Neural cell (in vitro differentiated cells): Measurements from ENCODE around the gene HPDL. TPM values are rescaled to one million over a fixed set of nuclear protein-coding genes. Genes with fewer than 3 reads are reported as not detected.
A peak's percentile ranks its signal among the peaks of the same experiment; 100 is the strongest.

Source experiments
- H2AFZ ChIP-seq: fragments of 200-600, 300-800 bp; sonication (generic), shearing (Covaris generic); 2 replicates; pipeline ENCODE4 v1.6.0; 2014; ENCODE audit warnings: low read depth, mild to moderate bottlenecking, antibody characterized with exemption, low read length, moderate library complexity
- H3F3A ChIP-seq: fragments of 200-600 bp; shearing (Covaris generic); 2 replicates; pipeline ENCODE4 v1.6.1; 2016; ENCODE audit warnings: mild to moderate bottlenecking, moderate library complexity, mixed read lengths, antibody characterized with exemption, low read length; ENCODE audit not compliant: insufficient read depth, poor library complexity, severe bottlenecking
- H3K27ac ChIP-seq: fragments of 200-600, 300-800 bp; sonication (generic), shearing (Covaris generic); 2 replicates; pipeline ENCODE4 v1.5.1; 2014; ENCODE audit warnings: mild to moderate bottlenecking, low read length, moderate library complexity
- H3K27me3 ChIP-seq: fragments of 300-800, 200-600 bp; sonication (generic), shearing (Covaris generic); 2 replicates; pipeline ENCODE4 v1.6.0; 2014; ENCODE audit warnings: mild to moderate bottlenecking, low read depth, low read length, moderate library complexity; ENCODE audit not compliant: insufficient read depth
- H3K36me3 ChIP-seq: fragments of 300-800, 200-600 bp; sonication (generic), shearing (Covaris generic); 2 replicates; pipeline ENCODE4 v1.5.1; 2014; ENCODE audit warnings: mild to moderate bottlenecking, antibody characterized with exemption, low read length, moderate library complexity; ENCODE audit not compliant: insufficient read depth
- H3K4me2 ChIP-seq: fragments of 300-800, 200-600 bp; sonication (generic), shearing (Covaris generic); 2 replicates; pipeline ENCODE4 v1.6.0; 2014; ENCODE audit warnings: mild to moderate bottlenecking, low read length
- H3K4me3 ChIP-seq: fragments of 300-800, 200-600 bp; sonication (generic), shearing (Covaris generic); 2 replicates; pipeline ENCODE4 v1.5.1; 2014; ENCODE audit warnings: mild to moderate bottlenecking, low read length, moderate library complexity
- H3K79me2 ChIP-seq: fragments of 200-600 bp; shearing (Covaris generic); replicated peaks from 2 replicates; pipeline ENCODE4 v1.6.0; 2014; ENCODE audit warnings: mild to moderate bottlenecking, low read length, moderate library complexity; ENCODE audit not compliant: insufficient read depth
- H3K9ac ChIP-seq: fragments of 300-800, 200-600 bp; sonication (generic), shearing (Covaris generic); 2 replicates; pipeline ENCODE4 v1.6.1; 2016; ENCODE audit warnings: mild to moderate bottlenecking, low read length, mixed read lengths
- H3K9me2 ChIP-seq: fragments of 200-600 bp; shearing (Covaris generic); 2 replicates; pipeline ENCODE4 v1.6.1; 2016; ENCODE audit warnings: mild to moderate bottlenecking, low read length, mixed read lengths; ENCODE audit not compliant: insufficient read depth
- H3K9me3 ChIP-seq: fragments of 200-600, 300-800 bp; sonication (generic), shearing (Covaris generic); 2 replicates; pipeline ENCODE4 v1.6.1; 2016; ENCODE audit warnings: mild to moderate bottlenecking, mixed run types, low read length, moderate library complexity, mixed read lengths
- H4K20me1 ChIP-seq: fragments of 200-600 bp; shearing (Covaris generic); 2 replicates; pipeline ENCODE4 v1.6.1; 2016; ENCODE audit warnings: mild to moderate bottlenecking, mixed run types; ENCODE audit not compliant: insufficient read depth
- EP300 ChIP-seq: fragments of 450-650 bp; conservative IDR thresholded peaks from 2 replicates; pipeline ENCODE4 v1.6.1; 2014; ENCODE audit warnings: antibody characterized with exemption, mild to moderate bottlenecking, moderate library complexity; ENCODE audit not compliant: poor library complexity, severe bottlenecking
- EZH2 ChIP-seq: fragments of 200-600, 300-800 bp; shearing (Covaris generic), sonication (generic); IDR thresholded peaks from 2 replicates; pipeline ENCODE4 v1.6.1; 2014; ENCODE audit warnings: antibody characterized with exemption, low read length, borderline replicate concordance, mild to moderate bottlenecking; ENCODE audit not compliant: insufficient read depth, poor library complexity, severe bottlenecking
- MXI1 ChIP-seq: fragments of 450-650 bp; conservative IDR thresholded peaks from 2 replicates; pipeline ENCODE4 v1.6.1; 2014; ENCODE audit warnings: antibody characterized with exemption, mild to moderate bottlenecking; ENCODE audit not compliant: poor library complexity, severe bottlenecking
- POLR2AphosphoS5 ChIP-seq: IDR thresholded peaks from 2 replicates; pipeline ENCODE4 v1.6.1; 2012
- RAD21 ChIP-seq: fragments of 450-650 bp; conservative IDR thresholded peaks from 2 replicates; pipeline ENCODE4 v1.6.1; 2014; ENCODE audit warnings: antibody characterized with exemption, mild to moderate bottlenecking, moderate library complexity
- SMC3 ChIP-seq: fragments of 450-650 bp; conservative IDR thresholded peaks from 2 replicates; pipeline ENCODE4 v1.6.1; 2014; ENCODE audit warnings: antibody characterized with exemption, mild to moderate bottlenecking, moderate library complexity; ENCODE audit not compliant: poor library complexity
- TAF1 ChIP-seq: IDR thresholded peaks from 2 replicates; pipeline ENCODE4 v1.6.1; 2012; ENCODE audit warnings: low read depth
- polyA plus RNA-seq: library from polyadenylated mRNA; depleted of rRNA; stranded (reverse); fragments of >200 nt; gene quantifications from 2 replicates; pipeline ENCODE4 v1.2.3, GENCODE V29; 2014
- TF ChIP-seq, protein P1 (sequence below): fragments of 450-650 bp; IDR thresholded peaks from 2 replicates; pipeline ENCODE4 v1.5.1; 2014; ENCODE audit warnings: antibody characterized with exemption, mild to moderate bottlenecking, moderate library complexity; ENCODE audit not compliant: poor library complexity, severe bottlenecking
- TF ChIP-seq, protein P2 (sequence below): IDR thresholded peaks from 2 replicates; pipeline ENCODE4 v1.6.1; 2012; ENCODE audit warnings: borderline replicate concordance

HPDL gene
- polyA plus RNA-seq, 1 donor from 2014 or later = not detected

DNA sequence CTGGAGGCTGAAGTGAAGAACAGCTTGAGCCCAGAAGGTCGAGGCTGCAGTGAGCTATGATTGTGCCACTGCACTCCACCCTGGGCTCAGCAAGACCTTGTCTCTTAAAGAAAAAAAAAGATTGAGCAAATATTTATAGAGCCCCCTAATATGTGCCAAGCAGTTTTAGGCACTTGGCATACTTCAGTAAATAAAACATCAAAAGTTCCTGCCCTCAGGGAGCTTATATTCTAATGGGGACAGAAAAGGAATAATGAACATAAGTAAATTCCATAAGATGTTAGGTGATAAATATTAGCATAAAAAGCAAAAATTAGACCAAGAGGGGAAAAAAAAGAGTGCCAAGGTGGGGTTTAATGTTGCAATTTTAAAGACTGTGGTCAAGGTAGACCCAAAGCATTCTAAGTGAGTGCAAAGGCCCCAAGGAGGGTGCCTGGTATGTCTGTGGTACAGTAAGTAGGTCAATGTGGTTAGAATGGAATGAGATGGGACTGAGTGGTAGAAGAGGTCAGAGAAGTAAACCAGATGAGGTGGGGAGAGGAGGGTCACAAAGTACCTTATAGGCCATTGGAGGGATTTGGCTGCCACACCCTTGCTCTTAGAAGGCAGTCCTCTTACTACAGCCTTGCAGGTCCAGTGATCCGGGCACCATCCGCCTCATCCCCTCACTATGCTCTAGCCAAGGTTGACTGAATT, 11.1 kb downstream of the HPDL start:
- Histone ChIP-seq H4K20me1 (no peaks in the 10 kb centered on the region), H3K4me3 (no peak overlapping the region), H3K79me2 (peaks cover 9% of the 10 kb centered on the region), H2AFZ (no peak overlapping the region), H3K4me2 (no peak overlapping the region), H3K9me3 (no peaks in the 10 kb centered on the region), H3K27ac (no peak overlapping the region), H3F3A (no peaks in the 10 kb centered on the region), H3K36me3 (peaks cover 3% of the 10 kb centered on the region), H3K9ac (no peak overlapping the region), H3K9me2 (no peaks in the 10 kb centered on the region), H3K27me3 (no peaks in the 10 kb centered on the region)
- TF ChIP-seq POLR2AphosphoS5 (no peak), TAF1 (no peak), RAD21 (no peak), SMC3 (no peak), EP300 (no peak), EZH2 (no peak), MXI1 (no peak)
- TF ChIP-seq, protein P1, sequence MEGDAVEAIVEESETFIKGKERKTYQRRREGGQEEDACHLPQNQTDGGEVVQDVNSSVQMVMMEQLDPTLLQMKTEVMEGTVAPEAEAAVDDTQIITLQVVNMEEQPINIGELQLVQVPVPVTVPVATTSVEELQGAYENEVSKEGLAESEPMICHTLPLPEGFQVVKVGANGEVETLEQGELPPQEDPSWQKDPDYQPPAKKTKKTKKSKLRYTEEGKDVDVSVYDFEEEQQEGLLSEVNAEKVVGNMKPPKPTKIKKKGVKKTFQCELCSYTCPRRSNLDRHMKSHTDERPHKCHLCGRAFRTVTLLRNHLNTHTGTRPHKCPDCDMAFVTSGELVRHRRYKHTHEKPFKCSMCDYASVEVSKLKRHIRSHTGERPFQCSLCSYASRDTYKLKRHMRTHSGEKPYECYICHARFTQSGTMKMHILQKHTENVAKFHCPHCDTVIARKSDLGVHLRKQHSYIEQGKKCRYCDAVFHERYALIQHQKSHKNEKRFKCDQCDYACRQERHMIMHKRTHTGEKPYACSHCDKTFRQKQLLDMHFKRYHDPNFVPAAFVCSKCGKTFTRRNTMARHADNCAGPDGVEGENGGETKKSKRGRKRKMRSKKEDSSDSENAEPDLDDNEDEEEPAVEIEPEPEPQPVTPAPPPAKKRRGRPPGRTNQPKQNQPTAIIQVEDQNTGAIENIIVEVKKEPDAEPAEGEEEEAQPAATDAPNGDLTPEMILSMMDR = no peak
- TF ChIP-seq, protein P2, sequence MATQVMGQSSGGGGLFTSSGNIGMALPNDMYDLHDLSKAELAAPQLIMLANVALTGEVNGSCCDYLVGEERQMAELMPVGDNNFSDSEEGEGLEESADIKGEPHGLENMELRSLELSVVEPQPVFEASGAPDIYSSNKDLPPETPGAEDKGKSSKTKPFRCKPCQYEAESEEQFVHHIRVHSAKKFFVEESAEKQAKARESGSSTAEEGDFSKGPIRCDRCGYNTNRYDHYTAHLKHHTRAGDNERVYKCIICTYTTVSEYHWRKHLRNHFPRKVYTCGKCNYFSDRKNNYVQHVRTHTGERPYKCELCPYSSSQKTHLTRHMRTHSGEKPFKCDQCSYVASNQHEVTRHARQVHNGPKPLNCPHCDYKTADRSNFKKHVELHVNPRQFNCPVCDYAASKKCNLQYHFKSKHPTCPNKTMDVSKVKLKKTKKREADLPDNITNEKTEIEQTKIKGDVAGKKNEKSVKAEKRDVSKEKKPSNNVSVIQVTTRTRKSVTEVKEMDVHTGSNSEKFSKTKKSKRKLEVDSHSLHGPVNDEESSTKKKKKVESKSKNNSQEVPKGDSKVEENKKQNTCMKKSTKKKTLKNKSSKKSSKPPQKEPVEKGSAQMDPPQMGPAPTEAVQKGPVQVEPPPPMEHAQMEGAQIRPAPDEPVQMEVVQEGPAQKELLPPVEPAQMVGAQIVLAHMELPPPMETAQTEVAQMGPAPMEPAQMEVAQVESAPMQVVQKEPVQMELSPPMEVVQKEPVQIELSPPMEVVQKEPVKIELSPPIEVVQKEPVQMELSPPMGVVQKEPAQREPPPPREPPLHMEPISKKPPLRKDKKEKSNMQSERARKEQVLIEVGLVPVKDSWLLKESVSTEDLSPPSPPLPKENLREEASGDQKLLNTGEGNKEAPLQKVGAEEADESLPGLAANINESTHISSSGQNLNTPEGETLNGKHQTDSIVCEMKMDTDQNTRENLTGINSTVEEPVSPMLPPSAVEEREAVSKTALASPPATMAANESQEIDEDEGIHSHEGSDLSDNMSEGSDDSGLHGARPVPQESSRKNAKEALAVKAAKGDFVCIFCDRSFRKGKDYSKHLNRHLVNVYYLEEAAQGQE = no peak

DNA sequence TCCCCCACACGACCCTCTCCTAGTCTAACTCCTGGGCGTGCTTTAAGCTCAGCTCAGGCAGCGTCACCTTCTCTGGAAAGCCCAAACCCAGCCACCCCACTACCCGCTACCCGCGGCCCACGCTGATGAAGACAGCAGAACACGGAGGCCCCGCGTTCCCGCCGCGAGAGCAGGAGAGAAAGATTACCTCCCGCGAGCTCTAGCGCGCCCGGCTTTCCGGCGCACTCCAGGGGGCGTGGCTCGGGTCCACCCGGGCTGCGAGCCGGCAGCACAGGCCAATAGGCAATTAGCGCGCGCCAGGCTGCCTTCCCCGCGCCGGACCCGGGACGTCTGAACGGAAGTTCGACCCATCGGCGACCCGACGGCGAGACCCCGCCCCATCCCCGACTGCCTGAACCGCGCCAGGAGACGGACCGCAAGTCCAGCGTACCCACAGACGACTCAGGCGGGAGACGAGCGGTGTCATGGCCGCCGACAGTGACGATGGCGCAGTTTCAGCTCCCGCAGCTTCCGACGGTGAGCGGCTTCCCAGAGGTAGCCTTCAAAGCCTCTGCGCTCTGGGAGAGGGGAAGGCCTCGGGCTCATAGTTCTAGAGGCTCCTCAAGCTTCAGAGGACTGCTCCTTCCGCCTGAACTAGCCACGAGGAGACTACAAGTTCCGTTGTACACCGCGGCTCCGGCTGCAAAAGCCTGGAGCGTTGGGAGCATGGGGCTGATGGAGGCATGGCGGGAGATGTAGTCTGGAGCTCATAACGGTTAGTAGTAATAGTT, 13.3 kb downstream of the HPDL start, which contains the start of the genes MUTYH and TOE1:
TSS of gene MUTYH (minus strand) at position 652 of the 770 bp plus-strand sequence. CDS start 5,935 bp downstream, outside the sequence.
TSS of gene TOE1 (plus strand) at position 382 of the 770 bp plus-strand sequence. CDS start at position 465, 83 bp downstream.
- H3K79me2 ChIP-seq = peaks cover 9% of the 10 kb centered on the region
- TF ChIP-seq, protein P1 = peak; percentile 19
- TF ChIP-seq EP300 (peak; percentile 58), TAF1 (peak; percentile 92), RAD21 (no peak), EZH2 (no peak), SMC3 (no peak), POLR2AphosphoS5 (peak; percentile 71), MXI1 (peak; percentile 84)
- TF ChIP-seq, protein P2 = peak; percentile 86

More for the DNA sequence above, 13.3 kb downstream of the HPDL start, which contains the start of the genes MUTYH and TOE1:
- Histone ChIP-seq H4K20me1 (no peaks in the 10 kb centered on the region), H3K27ac (peak within 1 kb of the TSS; percentile 89), H3F3A (no peaks in the 10 kb centered on the region), H3K36me3 (peaks cover 5% of the 10 kb centered on the region), H3K9me3 (no peaks in the 10 kb centered on the region), H3K4me3 (peak within 1 kb of the TSS; percentile 91), H3K4me2 (peak within 1 kb of the TSS; percentile 86), H3K27me3 (no peaks in the 10 kb centered on the region), H3K9ac (peak within 1 kb of the TSS; percentile 93), H2AFZ (peak within 1 kb of the TSS; percentile 89), H3K9me2 (no peaks in the 10 kb centered on the region)
